Stimulated activated CD4-positive, alpha-beta T cell treated with anti-CD3 and anti-CD28 coated beads, Interleukin-2, amount 100 ng/mL, for 48 hours (primary cell): ENCODE data around the gene DHX32.

ENCODE experiments used
- DNase-seq, 2 donors: peaks; one replicate each; pipeline ENCODE4 v3.0.0-alpha.2; 2020

The DHX32 gene

DNA sequence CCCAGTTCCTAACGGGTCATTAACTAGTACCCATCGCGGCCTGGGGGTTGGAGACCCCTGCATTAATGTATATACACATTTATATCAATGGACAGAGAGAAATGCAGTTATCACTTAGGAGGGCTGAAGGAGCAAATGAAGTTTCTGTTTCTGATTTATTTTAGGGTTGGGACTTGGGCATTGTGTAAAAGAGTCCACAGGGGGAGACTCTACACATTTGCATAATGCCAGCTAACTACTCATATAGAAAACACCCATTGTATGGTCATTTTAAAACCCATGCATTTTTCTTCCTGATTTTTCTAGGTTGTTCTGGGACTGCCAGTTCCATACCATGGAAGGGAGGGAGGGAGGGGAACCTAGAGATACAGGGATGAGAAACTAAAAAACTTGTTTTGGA is 34.2 kb downstream of the DHX32 start:
- no peak for DNase-seq

DNA sequence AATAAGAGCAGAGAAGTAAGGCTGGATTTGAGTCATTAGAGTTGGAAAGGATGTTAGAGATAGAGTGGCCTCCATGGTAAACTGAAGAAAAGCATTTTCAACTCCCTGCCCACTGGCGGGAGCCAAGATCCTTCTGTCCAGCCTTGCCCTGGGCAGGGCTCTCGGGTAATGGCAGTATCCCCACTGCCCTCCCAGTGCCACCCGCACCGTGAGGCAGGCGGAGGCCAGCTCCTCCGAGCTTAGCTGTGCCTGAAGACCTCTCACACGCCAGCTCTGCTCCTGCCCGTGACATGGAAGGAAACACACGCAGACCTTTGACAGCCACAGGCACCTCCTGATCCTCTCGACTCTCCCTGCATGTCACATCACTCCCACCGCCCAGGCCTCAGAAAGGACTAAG is 35.5 kb downstream of the DHX32 start:
- DNase-seq = no peak

DNA sequence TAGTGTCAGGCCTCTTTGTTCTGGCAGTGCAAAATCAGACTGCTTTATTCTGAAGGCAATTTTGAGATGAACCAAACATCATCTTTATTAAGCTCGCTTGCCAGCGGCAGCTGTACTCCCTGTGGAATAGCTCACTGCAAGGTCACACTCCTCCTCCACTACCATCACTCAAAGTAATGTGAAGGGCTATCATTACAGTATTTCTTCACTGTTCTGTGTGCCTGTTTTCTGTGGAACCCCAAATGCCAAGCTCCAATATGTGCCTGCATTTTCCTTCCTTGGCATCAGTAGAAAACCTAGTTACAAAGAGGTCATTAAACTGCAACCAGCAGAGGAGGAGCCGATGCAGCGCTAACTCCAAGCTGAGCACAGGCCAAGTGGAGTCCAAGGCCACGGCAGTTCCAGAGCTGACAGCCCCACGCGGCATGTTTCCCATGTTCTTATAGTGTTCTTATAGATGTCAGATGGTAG is 36.3 kb downstream of the DHX32 start:
- DNase-seq = no peak

DNA sequence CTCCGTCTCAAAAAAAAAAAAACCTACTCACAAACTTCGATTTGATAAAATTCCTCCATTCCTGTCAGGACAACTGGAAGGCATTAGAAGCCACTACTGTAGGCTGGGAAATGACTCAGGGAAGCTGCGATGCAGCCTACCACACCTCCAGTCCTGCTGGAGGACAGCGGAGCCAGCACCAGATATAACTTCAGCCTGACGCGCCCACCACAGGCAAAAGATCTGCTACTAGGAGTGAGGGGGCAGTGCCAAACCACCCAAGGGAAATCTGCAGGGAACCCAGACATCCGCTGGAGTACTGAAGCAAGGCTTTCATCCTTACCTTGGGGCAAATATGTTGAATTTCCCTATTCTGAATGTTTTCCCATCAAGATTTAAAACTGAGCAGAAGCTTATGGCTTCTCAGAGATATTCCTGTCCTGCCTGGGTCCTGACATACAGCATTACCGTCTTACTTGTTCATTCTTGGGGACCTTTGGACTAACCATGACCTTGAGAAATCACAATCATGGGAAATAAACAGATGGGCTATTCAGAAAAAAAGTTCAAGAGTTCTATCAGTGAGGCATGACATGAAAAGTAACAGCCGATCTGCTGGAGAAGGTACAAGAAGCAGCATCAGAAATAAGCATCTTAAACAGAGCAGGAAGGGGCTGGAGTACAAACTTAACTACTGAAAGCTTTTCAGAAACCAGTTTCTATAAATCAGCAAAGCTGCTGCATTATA is 37.3 kb downstream of the DHX32 start:
- no peak for DNase-seq

DNA sequence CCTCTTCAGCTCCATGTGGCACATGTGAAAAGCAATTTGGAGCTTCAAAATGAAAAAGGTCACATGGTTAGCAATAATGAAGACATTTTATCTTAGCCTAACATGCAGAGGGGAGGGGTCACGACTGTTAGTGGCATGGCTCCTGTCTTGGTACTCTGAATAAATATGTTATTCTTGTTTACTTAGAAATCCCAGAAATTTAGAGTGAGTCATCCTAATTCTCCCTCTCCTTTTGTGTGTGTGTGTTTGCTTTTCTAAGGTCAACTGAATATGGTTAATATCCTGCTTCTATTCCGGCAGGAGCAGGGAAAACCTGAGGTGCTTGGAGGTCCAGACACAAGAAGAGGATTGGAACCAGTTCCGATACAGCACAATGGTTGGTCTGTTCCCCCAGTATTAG is 40.1 kb downstream of the DHX32 start:
- DNase-seq = no peak

DNA sequence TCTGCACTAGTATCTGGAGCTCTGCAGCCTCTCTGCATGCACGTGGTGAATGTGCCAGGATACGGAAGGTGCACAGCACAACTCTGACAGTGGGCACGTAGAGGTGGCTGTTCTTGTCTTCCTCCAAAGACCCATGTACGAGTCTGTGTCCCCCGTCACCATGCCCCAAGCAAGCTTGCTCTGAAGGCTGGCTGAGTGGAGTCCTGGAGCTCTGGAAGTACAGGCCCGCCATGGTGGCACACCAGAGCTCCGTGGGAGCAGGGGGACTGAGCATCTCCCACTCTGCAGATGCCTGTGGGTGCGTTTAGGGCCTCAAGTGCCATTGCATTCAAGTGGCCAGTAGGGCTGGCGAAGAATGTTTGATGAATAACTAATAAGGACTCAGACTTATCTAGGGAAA is 40.7 kb downstream of the DHX32 start:
- no peak for DNase-seq

DNA sequence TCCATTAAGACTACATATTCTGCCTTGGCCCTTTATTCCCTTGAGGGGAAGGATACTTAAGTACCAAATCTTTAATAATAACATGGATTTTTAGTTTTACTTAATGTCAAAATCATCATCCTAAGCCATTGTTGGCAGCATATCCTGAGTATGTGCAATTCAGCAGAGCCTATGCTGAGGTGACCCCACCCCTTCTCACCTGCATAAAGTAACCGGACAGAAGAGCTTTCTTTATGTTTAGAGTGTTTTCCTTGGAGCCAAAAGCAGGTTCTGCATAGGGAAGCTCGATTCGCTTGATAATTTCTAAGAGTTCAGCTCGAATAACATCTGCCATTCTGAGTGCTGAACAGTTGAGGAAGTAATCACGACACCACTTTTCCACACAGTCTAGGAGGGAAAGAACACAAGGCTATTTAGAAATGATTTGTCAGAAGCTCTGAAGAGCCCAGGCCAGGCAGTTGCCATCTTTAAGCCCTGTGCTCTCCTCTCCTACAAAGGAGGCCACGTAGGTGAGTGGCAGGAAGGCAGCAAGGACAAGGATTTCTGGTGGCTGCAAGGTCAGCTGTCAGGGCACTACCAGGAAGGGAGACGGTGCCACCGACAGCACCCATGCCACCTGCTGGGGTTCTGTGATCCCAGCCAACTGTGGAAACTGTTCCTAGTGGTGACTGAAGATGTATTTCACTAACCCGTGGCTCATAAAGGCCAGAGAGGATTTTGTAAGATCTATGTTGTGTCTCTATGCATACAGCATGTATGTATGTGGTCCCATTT is 42.1 kb downstream of the DHX32 start:
- DNase-seq = no peak

DNA sequence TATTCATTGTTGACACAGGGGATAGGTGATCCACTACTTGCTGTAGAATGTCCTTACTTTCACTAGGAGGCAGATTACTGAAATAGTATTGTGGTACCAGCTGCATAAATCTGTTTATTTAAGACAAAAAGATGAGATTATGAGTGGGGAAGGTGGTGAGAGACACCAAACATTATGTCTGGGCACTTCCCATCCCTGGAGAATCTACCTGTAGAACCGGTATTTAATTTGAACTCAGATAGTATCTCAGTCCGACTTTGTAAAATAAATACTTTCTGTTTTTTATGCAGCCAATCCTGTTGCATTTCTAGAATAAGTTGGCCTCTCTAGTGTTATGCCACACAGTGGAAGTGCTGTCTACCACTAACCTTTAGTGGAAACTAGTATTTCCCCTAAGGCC is 44.3 kb downstream of the DHX32 start:
- DNase-seq = no peak

DNA sequence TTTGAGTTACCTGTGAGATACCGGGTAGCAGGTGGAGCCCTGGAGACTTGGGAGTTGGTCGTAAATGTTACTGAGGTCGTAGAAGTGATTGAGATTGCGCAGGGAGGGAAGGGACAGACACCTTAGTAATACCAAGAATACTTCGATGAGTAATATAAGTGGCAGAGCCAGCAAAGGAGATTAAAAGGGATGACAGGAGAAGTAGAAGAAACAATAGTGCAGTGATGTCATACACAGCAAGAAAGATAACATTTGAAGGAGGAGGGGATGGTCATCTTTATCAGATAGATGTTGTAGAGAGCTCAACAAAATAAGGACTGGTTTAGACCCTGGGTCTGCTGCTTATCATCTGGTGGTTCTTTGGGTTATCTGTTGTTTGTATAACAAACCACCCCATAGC is 52.8 kb downstream of the DHX32 start:
- no peak for DNase-seq

DNA sequence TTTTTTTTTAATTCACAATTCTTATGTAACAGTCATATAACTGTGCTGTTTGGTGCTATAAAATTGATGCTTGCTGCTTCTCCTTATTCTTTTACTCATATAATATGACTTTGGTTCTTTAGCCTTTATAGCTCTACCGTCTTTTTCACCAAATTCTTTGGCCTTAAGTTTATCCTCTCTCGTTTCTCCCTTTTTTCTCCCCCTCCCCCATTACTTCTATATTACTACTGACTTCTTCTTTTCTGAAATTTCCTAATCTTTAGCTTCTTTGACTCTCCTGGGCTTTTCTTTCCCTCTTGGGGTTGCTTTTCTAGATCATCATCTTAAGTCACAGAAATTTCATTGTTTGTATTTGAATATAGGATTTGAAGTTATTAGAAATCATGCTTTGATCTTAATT is 54.0 kb downstream of the DHX32 start:
- DNase-seq = no peak

DNA sequence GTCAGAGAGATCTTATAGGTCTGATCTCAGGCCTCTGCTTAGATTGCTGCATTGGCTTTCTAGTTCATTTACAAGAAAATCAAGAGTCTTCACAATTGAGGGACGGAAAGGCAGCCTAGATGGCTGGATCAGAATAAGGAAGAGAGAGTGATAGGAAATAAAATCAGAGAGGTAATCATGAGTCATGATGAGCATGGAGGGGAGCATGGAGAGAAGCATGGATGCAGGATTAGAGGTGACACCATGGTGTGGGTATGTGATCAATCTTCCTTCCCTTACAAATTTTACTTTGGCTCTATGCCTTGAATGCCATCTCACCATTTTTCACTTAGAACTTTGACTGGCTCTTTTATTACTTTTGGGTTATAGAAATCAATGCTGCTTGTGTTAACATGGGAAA is 56.4 kb downstream of the DHX32 start:
- no peak for DNase-seq

DNA sequence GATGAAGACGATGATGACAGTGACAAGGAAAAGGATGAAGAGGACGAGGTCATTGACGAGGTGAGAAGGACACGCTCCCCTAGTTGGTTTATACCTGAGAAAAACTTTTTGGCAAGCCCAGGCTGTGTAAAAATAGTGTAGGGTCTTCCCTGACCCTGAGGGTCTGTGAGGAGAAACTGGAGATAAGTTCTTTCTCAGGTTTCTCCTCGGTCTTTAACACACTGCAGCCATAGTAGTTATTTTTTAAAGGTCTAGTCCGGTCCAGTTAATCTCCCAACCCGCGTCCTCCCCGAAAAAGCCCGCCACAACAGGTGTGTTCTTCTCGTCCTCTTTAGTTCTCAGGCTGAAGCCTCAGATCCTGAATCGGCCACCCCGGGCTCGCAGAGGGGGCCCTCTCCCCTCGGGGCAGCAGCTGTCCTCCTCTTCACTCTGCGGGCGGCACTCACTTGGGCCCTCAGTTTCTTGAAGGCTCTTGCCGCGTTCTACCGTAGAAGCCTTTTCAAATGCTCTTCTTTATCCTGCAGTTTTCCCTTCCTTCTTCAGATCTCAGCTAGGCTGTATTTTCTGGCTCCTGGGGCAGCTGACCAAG is 57.3 kb downstream of the DHX32 start:
- peak in 1 of 2 donors; percentile 7 for DNase-seq

DNA sequence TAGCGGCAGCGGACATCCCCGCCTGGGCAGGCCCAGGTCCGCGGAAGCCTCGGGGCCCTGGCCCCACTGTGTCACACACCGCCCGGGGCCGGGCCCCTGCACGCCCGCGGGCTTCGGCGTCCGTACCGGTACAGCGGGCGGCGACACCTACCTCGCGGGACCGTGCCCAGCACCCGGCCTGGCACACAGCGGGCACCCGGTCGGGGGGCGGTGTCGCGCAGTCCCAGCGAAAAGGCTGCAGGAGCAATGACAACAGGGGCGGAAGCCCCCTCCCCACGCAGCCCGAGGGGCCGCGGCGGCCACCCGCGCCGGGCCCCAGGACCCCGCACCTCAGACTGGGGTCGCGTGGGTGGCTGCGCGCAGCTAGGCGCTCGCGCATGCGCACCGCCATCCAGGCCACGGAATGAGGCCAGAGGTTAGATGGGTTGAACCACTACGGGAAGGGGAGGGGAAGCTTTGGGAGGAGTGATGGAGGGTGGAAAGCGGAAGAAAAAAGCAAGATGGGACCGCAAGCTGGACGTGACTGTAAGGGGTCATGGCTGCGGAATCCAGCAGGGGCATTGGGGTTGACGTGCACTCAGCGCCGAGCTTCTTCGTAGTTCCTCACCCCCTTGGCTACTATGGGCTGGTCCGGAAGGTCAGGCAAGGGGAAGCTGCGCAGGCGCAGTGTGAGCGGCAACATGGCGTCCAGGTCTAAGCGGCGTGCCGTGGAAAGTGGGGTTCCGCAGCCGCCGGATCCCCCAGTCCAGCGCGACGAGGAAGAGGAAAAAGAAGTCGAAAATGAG is 58.0 kb downstream of the DHX32 start, which contains the start of the genes BCCIP and UROS:
Gene BCCIP, plus strand, starts transcription at position 669 of the 785 bp plus-strand sequence. Its CDS starts 12 bp downstream, at position 681.
Gene UROS, minus strand, starts transcription at position 381 of the 785 bp plus-strand sequence. CDS start 6,759 bp downstream, outside the sequence.
- peak; percentile 79 to 85 for DNase-seq

DNA sequence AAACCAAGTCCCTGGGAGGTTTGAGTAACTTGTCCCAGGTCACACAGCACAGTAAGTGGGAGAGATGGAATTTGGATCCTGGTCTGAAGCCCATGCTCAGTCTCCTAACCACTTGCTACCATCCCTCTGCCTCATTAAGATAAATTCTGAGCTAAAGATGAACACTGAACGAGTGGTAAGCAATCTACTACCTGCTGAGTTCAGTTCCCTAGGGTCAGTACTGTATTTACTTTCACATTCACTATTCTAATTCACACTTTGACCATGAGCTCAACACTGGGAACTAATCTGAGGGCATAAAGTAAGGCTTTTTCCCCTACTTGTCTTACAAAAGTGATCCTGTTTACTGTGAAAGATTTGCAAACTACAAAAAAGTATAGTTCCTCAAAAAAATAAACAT is 60.4 kb downstream of the DHX32 start:
- no peak for DNase-seq

DNA sequence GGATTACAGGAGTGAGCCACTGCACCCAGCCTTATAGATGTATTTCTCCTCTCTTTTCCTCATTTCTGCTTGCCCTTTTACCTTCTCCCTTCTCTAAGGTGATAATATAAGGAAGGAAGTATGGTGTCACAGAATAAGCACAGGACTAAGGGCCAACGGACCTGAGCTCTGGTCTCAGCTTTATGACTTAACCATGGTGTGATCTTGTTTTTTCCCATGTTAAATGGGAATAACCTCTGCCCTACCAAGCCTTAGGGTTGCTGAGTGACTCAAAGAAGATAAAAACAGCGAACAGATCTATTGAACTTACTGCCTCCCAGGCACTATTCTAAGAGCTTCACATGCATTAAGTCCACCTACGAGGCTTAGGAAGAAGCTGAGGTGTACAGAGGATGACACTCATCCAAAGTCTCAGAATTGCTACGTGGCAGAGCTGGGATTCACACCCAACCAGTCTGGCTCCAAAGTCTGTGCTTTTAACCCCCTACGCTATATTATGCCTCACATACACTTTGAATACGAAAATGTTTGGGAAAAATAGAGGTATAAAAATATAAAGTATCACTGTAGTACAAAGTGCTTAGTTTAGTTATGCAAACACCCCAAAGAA is 63.6 kb downstream of the DHX32 start:
- no peak for DNase-seq

DNA sequence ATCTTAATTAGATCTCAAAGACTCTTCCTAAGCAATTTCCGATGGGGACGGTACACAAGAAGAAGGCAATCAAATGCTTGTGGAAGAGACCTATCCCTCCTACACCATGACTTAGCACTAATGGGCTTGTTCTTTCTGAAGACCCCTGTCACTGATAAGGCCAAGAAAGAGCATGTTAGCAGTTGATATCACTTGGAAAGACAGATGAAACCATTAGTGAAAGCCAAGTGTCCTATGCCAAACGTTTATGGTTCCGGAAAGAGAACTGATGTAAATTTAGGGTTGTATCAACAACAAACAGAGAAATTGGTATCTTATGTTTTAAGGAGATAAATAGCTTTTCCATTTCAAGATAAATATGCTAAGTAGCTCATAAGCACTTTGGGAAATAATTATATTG is 64.5 kb downstream of the DHX32 start:
- DNase-seq = no peak

DNA sequence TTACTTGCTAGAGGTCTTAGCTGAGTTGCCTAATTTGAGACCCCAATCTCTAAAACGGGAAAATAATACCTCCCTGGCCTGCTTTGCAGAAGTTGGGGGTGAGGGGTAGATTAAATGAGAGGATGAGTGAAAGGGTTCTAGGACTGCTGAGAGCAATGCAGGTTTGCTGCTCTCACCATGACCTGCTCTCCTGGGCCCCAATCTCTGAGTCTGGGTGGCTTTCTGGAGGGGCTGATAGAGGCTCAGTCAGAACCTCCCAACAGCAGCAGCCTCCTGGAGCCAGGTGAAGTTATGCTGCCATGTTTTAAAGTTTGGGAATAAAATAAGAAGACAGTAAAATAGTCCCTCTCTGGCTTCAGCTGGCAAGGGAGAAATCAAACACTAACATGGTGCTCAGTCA is 65.3 kb downstream of the DHX32 start:
- no peak for DNase-seq

DNA sequence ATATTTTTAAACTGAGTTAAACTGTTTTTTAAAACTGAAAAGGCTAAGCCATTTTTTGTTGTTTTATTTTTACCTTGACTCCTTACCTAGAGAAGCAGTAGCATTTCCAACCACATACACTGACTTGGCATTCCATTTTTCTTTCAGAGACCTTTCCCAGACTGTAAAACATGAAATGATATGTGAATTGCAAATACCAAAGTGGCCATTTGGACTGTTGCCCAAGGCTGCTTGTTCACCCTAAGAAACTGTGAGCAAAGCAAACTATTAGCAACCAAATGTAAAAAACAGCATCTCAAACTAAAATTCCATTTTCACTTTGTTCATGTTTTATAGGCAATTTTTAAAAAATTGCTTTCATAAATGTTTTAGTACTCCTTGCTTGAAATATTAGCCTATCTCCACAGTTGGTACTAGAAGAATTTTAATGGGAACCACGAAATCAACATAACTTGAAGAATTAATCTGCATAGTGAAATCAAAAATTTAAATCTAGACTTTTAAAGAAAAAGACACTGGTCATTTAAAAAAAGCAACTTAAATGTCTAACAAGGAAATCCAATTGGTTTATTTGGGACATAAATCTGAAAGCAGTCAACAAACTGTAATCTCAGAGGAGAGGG is 68.9 kb downstream of the DHX32 start:
- DNase-seq = no peak

DNA sequence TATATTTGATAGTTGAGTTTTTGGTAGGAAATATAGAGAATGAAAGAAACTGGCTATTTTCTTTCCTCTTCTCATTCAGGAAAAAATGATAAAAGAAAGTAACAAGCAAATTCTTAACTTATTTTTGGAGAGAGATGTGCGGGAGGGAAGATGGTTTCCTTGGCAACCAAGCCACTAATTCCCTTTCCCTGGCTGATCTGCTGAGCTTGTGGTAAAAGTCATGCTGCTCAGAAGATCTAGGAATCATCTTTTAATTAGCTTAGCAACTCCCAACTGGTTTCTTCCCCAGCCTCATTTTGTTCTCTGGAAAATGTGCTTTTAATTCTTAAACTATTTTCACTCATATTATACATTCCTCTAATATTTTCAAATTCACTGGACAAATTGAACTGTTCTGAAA is 69.8 kb downstream of the DHX32 start:
- DNase-seq = no peak

DNA sequence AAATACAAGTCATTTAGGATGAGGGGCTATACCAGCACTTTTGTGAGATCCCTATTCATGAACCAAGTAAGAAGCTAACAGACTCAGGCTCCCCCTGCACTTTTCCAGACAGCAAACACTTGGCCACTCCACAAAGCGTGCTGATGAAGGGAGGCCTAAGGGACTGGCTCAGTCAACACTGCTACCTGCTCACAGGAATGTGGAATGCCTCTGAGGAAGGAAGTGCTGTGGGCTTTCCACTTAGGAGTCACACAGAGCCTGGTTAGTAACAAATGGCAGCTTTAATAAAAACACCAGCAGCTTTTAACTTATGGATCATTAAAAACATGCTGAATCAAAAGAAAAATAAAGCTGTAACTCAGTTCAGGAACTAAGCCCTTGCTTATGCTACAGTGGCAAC is 73.0 kb downstream of the DHX32 start:
- DNase-seq = no peak

DNA sequence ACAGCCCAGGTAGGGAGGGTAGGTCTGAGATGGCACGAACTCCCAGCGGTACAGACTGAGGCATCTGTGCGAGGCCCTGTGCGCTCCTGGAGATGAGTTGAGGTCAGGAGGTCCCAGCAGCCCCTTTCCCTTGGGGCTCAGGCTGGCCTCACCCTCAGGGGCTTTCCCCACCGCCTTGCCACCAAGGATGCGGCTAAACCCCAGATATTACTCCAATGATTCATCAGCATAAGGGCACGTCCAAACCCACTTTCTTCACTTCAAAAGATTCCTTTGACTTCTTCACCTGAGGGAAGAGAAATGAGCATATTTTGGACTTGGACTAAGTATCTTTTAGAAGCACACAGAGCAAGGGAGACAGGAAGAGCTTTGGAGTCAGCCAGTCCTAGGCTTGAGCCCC is 78.4 kb downstream of the DHX32 start:
- DNase-seq = no peak

DNA sequence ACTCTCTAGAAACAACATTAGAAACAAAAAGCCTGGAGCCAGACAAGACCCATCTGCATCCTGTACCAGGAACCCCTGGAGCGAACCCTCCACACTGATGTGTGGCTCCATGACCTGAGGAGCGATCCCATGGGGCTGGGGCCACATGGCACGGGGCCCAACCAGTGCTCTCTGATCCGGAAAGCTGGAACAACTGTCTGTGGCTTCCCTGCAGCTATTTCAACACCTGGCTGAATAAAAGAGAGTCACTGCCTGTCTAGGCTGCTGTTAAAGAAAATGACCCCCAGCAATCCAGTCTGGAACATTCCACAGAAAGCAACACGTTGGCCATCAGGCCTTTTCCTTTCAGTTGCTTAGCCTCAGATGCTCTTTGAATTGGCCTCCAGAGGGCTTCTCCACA is 79.0 kb downstream of the DHX32 start:
- no peak for DNase-seq
